ENCODE measurements around the gene SASH3.
A peak's percentile ranks its signal among the peaks of the same experiment; 100 is the strongest.

The SASH3 gene

DNA sequence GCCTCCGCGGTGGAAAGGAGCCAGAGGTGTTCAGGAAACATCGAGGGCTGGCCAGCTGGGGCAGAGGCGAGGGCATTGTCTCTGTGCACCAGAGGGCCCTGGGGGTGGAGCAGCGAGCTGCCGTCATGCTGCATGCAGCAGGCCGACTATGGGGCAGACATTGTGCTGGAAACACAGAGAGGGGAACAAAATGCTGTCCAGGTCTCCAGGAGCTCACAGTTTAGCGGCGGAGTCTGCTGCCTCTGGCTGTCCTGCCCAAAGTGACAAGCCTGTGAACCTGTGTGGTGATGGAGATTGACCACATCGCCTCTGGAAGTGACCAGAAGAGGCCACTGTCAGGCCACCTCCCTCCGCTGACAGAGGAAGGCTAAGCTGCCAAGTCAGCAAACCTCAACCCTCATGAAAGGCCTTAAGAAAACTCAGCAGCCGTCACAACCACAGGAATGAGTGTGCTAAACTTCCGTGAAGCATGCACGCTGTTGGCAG is 20.1 kb upstream of the SASH3 start:
- DNase-seq (ENCODE audit: low read depth): no peak

DNA sequence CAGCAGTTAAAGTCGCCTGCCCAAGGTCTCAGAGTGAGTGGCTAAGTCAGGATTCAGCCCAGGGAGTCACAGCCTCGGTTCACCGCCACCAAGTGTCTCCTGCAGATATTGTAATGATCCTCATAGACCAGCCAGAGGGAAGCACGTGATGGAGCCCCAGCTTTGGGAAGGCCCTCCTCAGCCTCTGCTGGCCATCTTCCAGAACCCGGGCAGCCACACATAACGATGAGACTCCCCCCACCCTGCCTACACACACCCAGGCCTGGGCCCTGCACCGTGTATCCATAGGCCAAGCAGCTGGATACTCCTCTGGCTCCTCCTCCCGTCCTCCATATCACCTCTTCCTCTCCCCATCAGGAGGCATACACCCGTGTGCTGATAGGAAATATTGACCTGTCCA is 19.6 kb upstream of the SASH3 start:
- no peak for DNase-seq (ENCODE audit: low read depth)

DNA sequence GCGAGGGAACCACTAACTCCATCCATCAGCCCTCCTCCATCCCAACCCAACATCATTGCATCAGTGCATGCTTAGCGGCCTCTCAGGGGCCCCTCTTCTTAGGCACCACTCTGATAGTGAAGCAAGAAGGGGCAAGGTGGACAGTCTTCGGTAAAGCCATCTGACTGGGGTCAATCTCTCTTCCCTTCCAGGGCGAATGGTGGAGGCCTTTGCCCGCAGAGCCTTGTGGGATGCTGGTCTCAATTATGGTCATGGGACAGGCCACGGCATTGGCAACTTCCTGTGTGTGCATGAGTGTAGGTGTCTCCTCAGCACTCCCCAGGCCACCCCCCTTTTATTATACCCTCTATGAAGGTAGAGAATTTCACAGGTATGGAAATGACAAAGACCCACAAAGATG is 18.8 kb upstream of the SASH3 start:
- DNase-seq (ENCODE audit: low read depth): no peak

DNA sequence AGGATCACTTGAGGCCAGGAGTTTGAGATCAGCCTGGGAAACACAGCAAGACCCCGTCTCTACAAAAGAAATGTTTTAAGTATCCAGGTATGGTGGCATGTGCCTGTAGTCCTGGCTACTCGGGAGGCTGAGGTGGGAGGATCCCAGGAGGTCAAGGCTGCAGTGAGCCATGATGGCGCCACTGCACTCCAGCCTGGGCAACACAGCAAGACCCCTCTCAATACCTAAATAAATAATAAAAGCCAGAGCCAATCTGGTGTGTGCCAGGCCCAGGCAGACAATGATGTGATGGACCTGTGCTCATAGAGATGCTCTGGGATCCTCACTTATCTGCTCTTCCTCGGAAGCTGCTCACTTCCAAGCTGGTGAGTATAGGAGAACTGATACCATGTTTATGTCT is 18.2 kb upstream of the SASH3 start:
- DNase-seq (ENCODE audit: low read depth): no peak

DNA sequence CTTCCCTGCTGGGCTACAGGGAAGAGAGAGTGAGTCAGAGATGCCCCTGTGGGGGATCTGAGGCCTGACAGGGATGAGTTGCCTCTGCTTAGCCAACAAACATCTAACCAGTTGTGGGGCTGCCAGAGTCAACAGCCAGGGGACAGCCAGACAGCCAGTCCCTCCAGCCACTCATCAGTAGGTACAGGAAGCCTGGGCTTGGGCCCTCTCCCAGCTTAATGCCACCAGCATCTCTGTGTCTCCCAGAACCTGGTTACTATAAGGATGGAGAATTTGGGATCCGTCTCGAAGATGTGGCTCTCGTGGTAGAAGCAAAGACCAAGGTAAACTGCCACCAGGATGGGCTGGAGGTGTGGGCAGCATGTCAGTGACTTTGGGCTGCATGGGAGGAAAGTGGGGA is 17.3 kb upstream of the SASH3 start:
- DNase-seq (ENCODE audit: low read depth): no peak

DNA sequence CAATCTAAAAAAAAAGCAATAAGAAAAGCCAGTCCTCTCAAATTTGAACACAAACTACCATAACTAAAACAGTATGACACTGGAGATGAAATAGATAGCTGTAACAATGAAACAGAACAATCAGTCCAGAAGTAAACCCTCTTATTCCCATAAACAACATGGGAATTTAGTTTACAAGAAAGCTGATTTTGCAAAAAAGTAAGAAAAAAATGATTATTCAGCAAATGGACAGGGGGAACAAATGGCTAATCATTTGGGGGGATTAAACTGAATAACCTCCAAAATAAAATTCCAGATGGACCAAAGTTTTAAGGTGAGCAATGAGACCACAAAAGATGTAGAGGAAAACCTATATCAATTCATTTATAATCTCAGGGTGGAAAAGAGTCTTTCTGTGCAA is 16.1 kb upstream of the SASH3 start:
- no peak for DNase-seq (ENCODE audit: low read depth)

DNA sequence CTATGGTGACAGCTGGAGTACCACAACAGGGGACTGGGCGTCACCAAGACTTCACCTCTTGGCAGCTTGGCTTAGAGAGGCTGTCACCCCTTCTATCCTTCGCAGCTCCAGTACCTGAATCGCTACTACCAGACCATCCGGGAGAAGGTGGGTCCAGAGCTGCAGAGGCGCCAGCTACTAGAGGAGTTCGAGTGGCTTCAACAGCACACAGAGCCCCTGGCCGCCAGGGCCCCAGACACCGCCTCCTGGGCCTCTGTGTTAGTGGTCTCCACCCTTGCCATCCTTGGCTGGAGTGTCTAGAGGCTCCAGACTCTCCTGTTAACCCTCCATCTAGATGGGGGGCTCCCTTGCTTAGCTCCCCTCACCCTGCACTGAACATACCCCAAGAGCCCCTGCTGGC is 11.6 kb upstream of the SASH3 start:
- no peak for DNase-seq (ENCODE audit: low read depth)

DNA sequence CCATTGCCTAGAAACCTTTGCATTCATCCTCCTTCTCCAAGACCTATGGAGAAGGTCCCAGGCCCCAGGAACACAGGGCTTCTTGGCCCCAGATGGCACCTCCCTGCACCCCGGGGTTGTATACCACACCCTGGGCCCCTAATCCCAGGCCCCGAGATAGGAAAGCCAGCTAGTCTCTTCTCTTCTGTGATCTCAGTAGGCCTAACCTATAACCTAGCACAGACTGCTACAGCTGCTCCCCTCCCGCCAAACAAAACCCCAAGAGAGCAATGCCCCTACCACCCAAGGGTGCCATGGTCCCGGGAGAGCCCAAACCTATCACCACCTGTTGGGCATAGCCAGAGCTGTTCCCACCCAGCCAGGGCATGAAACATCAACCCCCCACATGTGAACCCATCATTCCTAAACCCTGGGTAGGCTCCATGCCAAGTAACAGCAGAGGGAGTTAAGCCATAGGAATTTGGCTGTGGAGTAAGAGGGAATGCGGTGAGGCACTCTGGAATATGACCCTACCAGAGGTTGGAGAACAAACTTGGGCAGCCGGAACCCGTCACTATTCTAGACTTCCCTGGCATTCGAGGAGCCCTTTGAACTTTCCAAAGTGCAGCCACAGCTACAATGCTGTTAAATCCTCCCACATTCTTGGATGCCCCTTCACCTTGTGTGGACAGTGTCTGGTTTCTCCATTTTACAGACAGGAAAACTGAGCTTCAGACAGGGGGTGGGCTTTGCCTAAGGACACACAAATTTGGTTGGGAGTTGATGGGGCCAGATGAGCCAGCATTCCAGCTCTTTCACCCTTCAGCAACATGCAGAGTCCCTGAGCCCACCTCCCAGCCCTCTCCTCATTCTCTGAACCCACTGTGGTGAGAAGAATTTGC is 10.9 kb upstream of the SASH3 start:
- no peak for DNase-seq (ENCODE audit: low read depth)

DNA sequence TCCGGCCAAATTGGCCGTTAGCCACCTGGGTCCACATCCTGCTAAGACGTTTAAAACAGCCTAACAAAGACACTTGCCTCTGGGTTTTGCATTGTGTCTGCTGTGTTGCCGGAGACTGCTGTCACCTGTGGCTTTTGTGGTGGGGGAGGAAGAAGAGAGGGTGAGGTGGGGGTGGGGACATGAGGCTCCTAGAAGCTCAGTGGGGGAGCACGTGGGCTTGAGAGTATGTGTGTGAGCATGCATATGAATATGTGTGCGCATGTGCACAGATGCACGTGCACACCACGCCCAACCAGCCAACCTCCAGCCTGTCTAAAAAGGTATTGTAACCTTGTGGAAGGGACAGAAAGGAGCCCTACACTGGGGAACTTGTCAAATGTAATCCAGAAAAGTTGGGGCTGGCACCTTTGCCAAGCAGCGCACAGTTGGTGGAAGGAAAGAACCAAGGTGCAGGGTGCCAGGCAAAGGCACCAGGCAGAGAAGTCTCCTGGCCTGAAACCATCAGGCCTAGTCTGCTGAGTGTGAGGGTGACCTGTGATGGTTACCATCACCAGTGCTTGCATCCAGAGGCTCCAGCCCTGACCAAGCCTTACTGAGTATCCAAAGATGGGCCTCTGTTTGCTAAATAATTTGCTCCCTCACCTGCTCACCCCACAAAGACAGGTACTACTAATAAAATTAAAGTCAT is 10.1 kb upstream of the SASH3 start:
- peak; percentile 50 for DNase-seq (ENCODE audit: low read depth)

DNA sequence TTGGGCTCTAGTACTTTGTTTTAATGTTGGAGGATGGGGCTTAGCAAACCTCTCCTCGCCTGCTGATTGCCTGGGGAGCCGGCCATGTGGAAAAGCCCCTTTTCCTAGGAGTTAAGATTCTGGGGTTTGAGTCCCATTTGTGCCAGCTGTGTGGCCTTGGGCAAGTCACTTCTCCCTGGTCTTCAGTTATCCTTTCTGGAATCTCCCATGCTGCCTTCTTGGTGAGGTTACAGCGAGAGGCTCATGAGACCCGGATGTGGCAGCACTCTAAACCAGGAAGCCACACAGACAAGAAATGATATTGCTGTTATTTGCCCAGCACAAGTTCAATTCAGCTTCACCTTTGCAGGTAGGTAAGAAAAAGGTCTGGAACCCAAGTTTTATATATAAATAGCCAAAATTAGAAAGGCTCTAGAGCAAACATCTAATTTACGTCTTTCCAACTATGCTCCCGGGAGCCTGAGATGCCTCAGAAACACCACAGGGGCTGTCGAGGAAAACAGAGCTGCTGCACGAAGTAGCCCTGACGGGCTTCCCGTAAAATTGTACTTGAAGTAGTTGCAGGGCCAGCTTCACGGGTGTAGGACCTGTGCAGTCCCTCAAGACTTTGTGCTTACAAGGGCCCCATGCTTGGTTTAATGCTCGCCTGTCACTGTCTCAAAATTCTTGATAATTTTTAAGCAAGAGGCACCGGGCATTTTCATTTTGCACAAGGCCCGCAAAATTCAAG is 8.3 kb upstream of the SASH3 start:
- no peak for DNase-seq (ENCODE audit: low read depth)

DNA sequence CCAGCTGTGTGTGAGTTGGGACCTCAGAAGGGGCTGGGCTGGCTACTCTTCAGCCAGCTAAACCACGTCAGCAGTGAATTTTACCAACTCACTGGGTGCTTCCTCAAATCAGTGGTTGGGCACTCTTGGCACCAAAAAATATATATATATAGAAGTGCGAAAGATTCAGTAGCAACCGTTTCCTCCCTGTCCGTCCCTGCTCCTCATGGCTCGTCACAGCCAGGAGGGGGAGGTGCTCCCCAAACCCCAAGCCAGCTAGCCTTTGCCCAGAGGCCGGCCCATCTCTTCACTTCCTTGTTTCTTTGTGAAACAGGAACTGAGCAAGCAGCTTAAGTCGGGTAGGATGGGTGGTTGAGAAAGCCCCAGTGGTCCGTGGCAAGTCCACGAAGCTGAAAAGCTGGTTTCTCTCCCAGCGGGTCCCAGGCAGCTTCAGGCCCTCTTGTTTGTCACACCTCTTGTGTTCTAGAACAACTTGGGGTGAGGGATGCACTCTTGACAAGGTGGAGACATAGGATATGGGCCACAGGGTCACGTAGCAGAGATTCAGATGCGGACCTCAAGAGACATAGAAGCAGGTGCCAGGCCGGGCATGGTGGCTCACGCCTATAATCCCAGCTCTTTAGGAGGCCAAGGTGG is 6.8 kb upstream of the SASH3 start:
- no peak for DNase-seq (ENCODE audit: low read depth)

DNA sequence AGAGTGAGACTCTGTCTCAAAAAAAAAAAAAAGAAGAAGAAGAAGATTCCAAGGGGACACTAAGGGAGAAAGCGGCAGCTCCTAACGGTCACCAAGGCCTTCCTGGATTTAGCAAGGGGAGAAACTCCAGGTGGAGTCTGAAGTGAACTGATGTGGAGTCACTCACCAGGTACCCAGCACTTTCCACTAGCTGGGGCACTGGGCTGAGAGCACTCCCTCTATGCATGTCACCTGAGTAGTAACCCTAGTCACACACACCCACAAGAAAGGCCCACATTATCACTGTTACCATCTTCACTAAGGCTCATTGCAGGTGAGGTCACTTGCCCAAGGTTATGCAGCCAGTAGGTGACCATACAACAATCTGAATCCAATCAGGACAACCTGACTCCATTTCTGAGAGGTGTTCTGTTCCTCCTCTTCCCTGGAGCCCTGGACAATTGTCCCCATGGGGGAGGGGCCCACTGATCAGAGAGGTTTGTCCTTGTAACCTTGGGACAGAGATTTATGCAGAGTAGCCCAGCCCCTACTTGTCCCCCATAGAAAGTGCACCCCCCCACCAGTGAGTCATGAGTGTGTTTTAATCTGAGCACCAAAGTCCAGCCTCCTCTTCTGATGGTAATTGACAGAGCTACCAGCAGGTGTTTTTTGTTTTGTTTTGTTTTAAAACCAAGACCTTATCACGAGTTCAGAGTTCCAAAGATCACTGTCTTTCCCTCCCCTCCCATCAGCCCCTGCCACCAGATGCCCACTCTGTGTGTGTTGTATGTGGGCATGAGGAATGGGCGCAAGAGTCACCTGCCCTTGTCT is 5.9 kb upstream of the SASH3 start:
- no peak for DNase-seq (ENCODE audit: low read depth)

DNA sequence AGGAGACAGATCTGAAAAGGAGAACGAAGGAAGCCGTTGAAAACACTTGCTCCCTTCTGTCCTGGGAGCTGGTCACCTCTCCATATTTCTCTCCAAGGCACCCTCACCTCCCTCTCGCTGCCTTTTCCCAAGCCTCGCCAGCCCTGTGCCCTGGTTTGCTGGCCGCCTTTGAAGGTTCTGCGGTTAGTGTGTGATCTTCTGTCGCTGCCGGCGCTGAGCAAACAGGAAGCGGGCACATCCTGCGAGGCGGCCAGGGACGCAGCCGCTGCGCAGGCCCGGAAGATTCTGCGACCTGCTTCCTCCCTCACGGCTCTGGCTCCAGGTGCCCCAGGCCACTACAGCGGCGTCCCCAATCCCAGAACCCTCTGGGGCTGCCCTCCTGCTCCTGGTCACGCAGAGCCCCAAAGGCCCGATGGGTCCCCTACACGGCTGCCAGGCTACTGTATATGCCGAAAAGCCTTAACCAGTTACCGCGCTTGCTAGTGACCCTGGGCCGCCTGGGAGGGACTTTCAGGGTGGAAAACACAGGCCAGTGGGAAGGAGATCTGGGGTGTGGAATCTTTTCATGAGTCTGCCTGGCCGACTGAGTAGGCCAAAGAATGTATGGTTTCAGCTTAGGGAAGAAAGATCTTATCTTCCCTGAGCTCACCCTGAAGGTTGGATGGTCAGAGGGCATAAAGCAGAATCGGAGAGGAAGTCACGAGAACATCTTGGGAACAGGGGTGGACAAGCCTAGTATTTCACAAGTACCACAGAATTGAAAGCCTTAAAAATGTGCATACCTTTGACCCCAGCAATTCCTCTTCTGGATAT is 2.3 kb upstream of the SASH3 start:
- peak; percentile 56 for DNase-seq (ENCODE audit: low read depth)

DNA sequence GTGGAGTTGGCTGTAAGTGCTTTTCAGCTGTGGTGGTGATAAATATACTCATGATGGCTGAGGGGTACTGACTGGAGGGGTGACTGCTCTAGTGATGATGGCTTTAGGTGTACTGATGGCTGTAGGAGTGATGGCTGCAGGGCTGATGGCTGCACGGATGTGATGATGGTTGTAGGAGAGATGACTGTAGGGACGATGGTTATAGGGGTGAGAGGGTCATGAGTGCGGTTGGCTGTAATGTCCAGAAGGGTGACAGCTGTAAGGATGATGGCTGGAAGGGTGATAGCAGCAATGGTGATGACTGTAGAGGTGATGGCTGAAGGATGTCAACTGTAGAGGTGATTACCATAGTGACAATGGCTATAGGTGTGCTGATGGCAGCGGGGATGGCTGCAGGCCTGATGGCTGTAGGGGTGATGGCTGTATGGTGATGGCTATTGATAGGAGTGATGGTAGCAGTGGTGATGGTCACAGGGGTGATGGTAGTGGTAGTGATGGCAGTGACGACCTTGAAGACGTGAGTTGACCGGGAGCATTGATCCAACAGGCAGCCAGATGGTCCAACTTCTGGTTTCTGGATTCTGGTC is 570 bp upstream of the SASH3 start:
- no peak for DNase-seq (ENCODE audit: low read depth)

DNA sequence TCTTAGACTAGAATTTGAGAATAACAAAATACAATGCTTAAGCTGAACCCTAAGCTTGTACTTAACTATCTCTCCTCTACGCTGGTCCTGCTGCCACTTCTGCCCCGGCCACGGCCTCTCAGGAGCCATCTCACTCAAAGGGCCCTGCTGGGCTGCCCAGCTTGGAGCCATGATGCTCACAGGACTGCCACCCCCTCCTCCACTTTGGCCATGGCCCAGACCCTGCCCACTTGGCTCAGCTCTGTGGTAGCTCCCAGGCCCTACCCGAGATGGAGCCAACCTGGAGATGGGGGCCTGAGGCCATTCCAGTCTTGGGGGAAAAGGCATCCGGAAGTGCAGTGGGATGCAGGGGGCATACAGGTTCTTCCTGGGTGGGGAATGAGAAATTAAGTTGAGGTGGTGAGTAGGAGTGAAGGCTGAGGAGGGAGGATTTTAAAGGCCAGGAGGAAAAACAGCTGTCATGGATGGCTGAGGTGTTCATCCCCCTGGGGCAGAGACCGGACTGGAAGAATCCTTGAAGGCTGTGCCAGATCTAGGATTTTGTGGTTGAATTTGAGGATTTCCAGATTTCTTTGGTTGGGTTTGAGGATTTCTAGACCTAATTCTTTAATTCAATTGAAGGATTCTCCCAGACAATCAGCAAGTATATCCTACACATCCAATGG is 824 bp downstream of the SASH3 start:
- no peak for DNase-seq (ENCODE audit: low read depth)

DNA sequence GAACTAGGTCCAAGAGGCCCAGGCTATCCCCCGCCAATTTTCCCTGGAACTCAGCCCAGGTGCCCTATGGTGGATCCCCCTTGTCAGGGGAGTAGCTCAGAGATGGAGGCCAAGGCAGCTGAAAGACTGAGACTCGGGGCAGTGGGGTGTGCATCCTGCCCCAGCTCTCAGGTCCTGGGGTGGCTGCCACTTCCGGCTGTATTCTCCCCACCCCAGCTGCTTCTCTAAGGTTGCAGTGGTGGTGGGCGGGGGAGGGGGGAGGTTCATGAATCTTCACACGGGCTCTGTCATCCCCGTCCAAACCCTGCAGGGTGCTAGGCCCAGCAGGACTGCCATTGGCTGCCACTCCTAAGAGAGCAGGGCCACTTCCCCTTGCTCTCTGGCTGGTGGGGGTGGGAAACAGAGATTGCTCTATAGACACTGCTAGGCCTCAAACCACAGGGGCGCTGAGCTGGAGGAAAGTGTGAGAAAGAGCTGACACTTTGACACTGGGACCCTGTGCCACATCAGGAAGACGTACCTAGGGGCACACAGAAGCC is 1.5 kb downstream of the SASH3 start:
- DNase-seq (ENCODE audit: low read depth): peak; percentile 71

DNA sequence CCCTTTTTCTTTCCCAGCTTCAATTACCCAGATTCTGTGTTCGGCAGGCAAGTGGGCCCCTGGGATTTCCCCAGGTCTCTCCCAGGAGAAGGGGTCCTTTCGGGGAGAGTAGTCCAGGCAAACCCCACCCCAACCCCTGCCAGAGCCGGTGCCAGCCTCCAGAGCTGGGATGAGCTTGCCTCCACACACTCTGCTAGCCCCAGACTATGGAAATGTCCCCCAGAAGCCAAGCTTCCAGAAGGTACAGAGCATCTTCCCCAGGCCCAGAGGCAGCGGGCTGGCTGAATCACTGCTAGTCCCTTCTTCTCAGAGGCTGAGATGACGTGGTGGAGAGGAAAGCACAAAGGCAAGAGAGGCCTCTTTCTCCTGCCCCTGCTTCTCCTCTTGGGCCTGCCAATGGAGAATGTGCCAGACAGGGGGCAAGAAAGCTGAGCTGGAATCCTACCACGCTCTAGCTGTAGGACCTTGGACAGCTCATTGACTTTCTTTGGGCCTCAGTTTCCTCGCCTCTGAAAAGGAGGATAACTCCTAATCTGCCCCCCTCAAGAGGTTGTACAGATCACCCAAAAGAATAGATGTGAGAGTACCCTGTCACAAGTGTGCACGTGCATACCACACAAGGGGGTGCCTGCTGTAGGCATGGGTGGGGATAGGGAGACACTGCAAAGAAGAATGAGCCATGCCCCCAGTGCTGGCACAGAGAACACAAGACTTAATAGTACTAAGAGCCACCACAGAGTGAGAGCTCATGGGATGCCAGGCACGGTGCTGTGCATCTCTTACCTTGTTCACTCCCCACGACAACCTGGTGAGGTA is 2.1 kb downstream of the SASH3 start:
- DNase-seq (ENCODE audit: low read depth): peak; percentile 26

DNA sequence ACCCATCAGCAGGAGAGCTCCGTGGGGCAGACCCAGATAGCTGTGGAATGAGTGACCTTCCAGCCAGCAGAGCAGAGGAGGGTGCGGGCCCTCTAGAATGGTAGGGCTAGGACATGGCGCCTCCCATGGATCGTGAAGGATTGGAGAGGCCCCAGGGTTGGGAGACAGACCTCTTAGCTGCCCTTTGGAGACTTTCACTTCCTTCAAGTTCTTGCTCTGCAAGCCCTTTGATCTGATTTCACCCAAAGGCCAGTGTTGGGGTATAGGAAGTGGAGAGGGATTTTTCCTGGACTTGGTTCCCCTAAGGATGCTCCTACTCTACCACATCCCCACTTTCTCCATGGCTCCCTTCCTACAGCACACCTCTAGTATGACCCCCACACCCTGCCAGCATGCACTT is 3.0 kb downstream of the SASH3 start:
- DNase-seq (ENCODE audit: low read depth): no peak

All from stimulated activated CD8-positive, alpha-beta memory T cell treated with anti-CD3 and anti-CD28 coated beads, Interleukin-4, amount 100 ng/mL, for 24 hours (primary cell).